CD1c-positive myeloid dendritic cell (primary cell): ENCODE data around the gene MRPL51.
"Not testable (repeated sequence)": the region's sequence is repeated elsewhere in the genome, so short reads cannot be mapped to it uniquely, and the experiment has no call there.

Source experiments
- DNase-seq: peaks from one replicate; pipeline ENCODE4 v3.0.0-alpha.2; 2016; ENCODE audit errors: extremely low spot score

Gene MRPL51

GRCh38 chr12:6488240-6488639, 4.8 kb downstream of the MRPL51 start:
- no peak for DNase-seq

- no peak for DNase-seq
These were observed 14.6 kb downstream of the MRPL51 start for GRCh38 chr12:6478416-6478815.

DNA sequence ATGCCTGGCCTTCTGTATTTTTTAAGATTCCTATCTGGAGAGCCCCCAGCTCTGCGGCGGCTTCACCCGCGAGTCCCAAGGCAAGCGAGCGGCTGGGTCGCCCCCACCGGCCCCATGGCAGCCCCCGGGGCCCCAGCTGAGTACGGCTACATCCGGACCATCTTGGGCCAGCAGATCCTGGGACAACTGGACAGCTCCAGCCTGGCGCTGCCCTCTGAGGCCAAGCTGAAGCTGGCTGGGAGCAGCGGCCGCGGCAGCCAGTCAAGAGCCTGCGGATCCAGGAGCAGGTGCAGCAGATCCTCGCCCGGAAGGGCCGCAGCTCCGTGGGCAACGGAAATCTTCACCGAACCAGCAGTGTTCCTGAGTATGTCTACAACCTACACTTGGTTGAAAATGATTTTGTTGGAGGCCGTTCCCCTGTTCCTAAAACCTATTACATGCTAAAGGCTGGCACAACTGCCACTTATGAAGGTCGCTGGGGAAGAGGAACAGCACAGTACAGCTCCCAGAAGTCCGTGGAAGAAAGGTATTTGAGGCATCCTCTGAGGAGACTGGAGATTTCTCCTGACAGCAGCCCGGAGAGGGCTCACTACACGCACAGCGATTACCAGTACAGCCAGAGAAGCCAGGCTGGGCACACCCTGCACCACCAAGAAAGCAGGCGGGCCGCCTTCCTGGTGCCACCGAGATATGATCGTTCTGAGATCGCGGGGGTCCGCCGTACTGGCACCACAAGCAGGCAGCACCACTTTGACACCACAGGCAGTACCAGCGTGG, 15.3 kb downstream of the MRPL51 start:
- not testable (repeated sequence) for DNase-seq

DNA sequence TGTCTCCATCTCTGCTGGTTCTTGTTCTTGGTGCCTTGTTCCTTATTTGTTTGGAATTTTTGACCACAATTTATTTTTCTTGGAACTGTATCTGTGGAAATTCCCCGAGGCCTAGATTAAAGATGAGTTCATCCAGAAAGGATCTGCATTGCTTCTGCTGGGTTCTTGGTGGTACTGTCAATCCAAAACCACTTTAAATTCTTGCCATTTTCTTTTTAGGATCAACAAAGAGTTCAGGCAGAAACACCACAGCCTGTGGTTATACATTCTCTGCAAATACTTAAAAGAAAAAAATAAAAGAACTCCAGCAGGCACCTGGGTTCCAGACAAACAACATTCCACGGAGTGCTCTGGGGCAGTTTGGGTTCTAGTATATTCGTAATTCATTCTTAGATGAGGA, 16.6 kb downstream of the MRPL51 start:
- no peak for DNase-seq

GRCh38 chr12:6475233-6475975, 17.7 kb downstream of the MRPL51 start:
- not testable (repeated sequence) for DNase-seq

DNA sequence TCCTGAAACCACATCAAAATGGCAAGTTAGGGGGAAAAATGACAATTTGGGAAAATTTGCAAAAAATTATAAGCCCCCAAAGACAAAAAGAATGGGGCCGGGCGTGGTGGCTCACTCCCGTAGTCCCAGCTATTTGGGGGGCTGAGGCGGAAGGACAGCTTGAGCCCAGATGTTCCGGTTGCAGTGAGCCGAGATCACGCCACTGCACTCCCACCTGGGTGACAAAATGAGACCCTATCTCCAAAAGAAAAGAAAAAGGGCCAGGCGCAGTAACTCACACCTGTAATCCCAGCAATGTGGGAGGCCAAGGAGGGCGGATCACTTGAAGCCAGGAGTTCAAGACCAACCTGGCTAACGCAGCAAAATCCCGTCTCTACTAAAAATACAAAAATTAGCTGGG, 20.6 kb downstream of the MRPL51 start:
- DNase-seq = no peak

DNA sequence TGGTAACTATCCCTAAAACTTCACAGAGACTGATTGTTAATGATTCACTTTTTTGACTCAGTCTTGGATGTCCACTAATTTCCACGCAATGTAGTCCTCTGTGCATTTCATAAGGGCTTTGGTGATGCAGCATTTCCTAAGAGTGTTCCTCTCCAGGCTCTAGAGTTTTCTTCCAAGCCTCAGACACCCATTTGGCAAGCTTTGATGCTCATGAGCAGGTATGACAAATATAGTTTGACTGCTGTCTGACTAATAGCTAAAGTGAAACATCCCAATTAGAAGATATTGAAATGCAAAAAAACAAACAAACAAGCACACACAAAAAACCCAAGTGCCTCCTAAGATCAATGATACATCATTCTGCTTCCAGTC, 21.1 kb downstream of the MRPL51 start:
- DNase-seq = peak; percentile 41

- peak; percentile 97 for DNase-seq
These were observed 22.5 kb downstream of the MRPL51 start, which contains the start of gene VAMP1 for GRCh38 chr12:6470375-6471163. TSS of gene VAMP1 (minus strand) at chr12:6470677. CDS start at chr12:6470531, 146 bp downstream.

DNA sequence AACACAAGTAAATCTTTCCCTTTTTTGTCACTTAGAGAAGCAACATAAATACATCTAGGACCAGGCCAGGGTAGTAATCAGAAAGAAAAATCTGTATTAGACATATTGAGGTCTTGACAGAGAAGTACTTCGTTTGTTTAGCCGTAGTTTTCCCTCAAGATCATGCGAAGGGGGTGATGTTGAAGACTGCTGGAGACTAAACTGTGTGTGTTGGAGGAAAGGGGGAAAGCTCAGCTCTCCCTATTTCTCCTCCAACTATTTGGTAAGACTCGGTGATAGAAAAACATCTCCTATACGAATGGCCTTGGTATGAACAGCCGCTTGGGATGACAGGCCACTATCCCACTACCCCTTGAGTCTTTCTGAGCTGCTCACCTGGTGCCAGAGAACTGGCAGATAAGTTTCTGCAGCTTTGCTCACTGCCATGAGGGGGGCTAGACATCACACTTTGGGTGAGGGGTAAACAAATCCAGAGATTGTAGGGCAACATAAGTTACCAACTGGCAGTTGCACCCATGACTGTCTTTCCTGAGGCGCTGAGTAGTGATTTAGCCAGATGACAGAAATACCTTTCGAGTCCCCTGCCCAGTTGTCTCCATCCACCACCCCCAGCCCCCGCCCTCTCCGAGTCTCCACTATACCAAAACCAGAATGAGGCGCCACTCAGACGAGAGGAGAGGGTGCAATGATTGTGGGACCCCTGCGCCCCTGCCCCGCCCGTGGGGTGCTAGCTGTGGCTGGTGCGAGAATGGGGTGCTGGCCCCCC, 23.3 kb downstream of the MRPL51 start:
- DNase-seq = no peak

DNA sequence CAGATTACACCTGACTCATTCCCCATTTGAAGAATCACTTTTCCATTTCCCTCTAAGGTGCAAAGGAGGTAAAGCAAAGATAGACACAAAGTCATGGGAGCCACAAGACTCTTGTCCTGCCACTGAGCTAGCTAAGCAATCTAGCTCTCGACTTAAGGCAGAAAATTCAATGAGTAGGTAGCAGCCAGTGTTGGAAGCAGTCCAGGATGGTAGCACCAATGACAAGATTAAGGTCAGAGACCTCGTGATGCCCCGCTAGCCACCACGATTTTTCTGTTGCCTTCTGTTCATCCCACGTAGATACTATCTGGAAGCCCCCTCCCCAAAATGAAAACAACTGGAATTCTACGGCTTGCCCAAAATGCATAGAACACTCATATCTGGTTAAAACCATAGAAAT, 24.0 kb downstream of the MRPL51 start:
- DNase-seq = no peak

GRCh38 chr12:6468283-6468575, 24.8 kb downstream of the MRPL51 start:
- DNase-seq = no peak

- DNase-seq = not testable (repeated sequence)
These were observed 25.3 kb downstream of the MRPL51 start for GRCh38 chr12:6467571-6468282.

GRCh38 chr12:6466751-6467150, 26.3 kb downstream of the MRPL51 start:
- DNase-seq = not testable (repeated sequence)

GRCh38 chr12:6466184-6466573, 26.9 kb downstream of the MRPL51 start:
- no peak for DNase-seq

GRCh38 chr12:6465467-6466183, 27.4 kb downstream of the MRPL51 start:
- peak; percentile 75 for DNase-seq

- DNase-seq = no peak
These were observed 28.5 kb downstream of the MRPL51 start for GRCh38 chr12:6464531-6464930.

DNA sequence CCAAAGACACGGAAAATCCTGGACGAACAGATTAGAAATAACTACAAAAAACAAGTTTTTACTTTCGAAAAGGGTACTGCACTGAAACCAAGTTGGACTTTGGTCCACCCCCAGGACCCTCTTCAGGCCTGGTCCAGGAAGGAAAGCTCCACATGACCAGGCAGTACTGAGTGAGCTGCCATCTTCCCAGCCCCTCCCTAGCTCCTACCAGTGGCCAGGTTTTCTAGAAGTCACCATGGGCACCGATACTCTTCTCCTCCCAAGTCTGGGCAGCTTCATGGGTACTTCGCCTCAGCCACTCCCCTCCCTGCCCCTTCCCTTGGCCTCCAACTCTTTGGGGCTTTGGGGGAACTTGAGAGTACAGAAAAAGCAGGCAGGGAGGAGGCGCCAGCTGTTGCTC, 29.2 kb downstream of the MRPL51 start:
- no peak for DNase-seq

GRCh38 chr12:6463216-6463615, 29.8 kb downstream of the MRPL51 start:
- DNase-seq = no peak

GRCh38 chr12:6462234-6462995, 30.6 kb downstream of the MRPL51 start:
- peak; percentile 68 for DNase-seq
